Fibroblast of mammary gland (primary cell): ENCODE results near the gene IFNL4.

Experiments used
- DNase-seq: peaks from one replicate; pipeline ENCODE4 v3.0.0-alpha.2; 2010; ENCODE audit warnings: low read depth
- H3K4me3 ChIP-seq: 2 replicates; pipeline ENCODE4 v1.5.1; 2011; ENCODE audit warnings: low read depth, mild to moderate bottlenecking, low read length, moderate library complexity; ENCODE audit not compliant: control insufficient read depth
- TF ChIP-seq, protein P1 (sequence below): conservative IDR thresholded peaks from 2 replicates; pipeline ENCODE4 v1.5.1; 2011; ENCODE audit warnings: low read depth, low read length, inconsistent platforms; ENCODE audit not compliant: control insufficient read depth, insufficient read depth

The IFNL4 gene

GRCh38 chr19:39265321-39265916, 16.8 kb upstream of the IFNL4 start:
- TF ChIP-seq, protein P1, sequence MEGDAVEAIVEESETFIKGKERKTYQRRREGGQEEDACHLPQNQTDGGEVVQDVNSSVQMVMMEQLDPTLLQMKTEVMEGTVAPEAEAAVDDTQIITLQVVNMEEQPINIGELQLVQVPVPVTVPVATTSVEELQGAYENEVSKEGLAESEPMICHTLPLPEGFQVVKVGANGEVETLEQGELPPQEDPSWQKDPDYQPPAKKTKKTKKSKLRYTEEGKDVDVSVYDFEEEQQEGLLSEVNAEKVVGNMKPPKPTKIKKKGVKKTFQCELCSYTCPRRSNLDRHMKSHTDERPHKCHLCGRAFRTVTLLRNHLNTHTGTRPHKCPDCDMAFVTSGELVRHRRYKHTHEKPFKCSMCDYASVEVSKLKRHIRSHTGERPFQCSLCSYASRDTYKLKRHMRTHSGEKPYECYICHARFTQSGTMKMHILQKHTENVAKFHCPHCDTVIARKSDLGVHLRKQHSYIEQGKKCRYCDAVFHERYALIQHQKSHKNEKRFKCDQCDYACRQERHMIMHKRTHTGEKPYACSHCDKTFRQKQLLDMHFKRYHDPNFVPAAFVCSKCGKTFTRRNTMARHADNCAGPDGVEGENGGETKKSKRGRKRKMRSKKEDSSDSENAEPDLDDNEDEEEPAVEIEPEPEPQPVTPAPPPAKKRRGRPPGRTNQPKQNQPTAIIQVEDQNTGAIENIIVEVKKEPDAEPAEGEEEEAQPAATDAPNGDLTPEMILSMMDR, result no peak
- no peak overlapping the region for H3K4me3 ChIP-seq
- DNase-seq, result no peak

GRCh38 chr19:39264306-39265290, 15.9 kb upstream of the IFNL4 start:
- TF ChIP-seq, protein P1, result no peak
- DNase-seq, result no peak
- no peak overlapping the region for H3K4me3 ChIP-seq

- TF ChIP-seq, protein P1, result no peak
- H3K4me3 ChIP-seq, result no peak overlapping the region
- DNase-seq, result no peak
Observed at GRCh38 chr19:39263912-39264305, 15.3 kb upstream of the IFNL4 start.

DNA sequence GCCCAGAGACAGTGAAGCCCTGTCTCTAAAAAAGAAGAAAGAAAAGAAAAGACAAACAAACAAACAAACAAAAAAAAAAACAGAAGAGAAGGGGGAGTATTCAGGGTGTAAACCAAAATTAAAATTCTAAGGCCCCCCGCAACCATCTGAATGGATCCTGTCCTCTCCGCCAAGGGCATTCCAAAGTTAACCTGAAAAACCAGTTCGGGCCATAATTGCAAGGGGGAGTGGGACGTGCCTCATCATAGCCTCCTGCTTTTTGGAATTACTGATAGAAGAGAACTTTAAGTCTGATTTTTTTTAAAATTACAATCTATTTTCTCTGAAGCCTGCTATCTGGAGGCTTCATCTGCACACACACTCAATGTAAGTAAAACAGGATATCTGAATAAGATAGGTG, 13.8 kb upstream of the IFNL4 start:
- DNase-seq, result no peak
- TF ChIP-seq, protein P1, result no peak
- no peak overlapping the region for H3K4me3 ChIP-seq

GRCh38 chr19:39261704-39262103, 13.0 kb upstream of the IFNL4 start:
- H3K4me3 ChIP-seq, result no peak overlapping the region
- TF ChIP-seq, protein P1, result no peak
- DNase-seq, result no peak

DNA sequence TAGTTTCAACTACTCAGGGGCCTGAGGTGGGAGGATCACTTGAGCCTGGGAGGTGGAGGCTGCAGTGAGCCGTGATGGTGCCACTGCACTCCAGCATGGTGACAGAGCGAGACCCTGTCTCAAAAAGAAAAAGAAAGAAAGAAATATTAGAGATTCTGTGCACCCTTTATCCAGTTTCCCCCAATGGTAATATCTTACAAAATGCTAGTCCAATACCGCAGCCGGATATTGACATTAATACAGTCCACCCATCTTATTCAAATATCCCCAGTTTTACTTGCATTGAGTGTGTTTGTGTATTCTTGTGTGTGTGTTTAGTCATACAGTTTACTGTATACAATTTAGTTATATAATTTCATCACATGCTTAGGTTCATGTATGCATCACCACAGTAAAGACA, 8.6 kb upstream of the IFNL4 start:
- TF ChIP-seq, protein P1, result no peak
- DNase-seq, result no peak
- H3K4me3 ChIP-seq, result no peak overlapping the region
